Measurements from ENCODE around the gene IQSEC1. TPM values are rescaled to one million over a fixed set of nuclear protein-coding genes. Genes with fewer than 3 reads are reported as not detected.

The IQSEC1 gene
- total and polyA plus RNA-seq, 2 experiments from 2014 or later = 8.0 to 51.9 TPM

DNA sequence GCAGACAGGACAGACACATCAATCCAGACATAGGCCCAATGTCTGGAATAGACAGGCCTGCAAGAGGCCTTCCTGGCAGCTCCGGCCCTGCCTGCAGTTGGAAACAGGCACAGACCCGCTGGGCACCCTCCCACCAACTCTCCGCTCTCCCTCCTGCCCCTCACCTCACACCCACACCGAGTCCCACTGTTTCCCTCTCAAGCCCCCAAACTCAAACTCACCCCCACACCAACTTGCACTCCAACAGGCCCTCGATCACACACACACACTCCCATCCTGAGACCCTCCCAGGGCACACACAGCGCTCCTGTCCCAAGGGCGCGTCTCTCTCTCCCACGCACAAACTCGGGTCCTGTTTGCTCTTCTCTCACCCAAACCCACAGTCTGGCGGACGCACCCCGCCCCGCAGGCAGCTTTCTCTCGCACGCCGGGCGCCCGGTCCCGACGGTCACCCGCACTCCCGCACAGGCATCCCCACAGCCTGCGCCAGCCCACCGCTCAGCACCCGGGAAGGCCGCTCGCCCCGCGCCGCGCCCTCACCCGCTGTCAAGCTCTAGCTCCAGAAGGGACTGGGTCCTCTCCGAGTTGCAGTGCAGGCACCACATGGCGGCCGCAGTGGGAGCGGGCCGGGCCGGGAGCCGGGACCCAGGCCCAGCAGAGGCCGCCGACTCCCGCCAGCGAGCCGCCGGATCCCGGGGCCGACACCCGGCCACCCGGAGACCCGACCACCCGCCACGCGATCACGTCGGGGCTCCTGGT is 106.2 kb downstream of the IQSEC1 start:
- TF ChIP-seq, protein P1, sequence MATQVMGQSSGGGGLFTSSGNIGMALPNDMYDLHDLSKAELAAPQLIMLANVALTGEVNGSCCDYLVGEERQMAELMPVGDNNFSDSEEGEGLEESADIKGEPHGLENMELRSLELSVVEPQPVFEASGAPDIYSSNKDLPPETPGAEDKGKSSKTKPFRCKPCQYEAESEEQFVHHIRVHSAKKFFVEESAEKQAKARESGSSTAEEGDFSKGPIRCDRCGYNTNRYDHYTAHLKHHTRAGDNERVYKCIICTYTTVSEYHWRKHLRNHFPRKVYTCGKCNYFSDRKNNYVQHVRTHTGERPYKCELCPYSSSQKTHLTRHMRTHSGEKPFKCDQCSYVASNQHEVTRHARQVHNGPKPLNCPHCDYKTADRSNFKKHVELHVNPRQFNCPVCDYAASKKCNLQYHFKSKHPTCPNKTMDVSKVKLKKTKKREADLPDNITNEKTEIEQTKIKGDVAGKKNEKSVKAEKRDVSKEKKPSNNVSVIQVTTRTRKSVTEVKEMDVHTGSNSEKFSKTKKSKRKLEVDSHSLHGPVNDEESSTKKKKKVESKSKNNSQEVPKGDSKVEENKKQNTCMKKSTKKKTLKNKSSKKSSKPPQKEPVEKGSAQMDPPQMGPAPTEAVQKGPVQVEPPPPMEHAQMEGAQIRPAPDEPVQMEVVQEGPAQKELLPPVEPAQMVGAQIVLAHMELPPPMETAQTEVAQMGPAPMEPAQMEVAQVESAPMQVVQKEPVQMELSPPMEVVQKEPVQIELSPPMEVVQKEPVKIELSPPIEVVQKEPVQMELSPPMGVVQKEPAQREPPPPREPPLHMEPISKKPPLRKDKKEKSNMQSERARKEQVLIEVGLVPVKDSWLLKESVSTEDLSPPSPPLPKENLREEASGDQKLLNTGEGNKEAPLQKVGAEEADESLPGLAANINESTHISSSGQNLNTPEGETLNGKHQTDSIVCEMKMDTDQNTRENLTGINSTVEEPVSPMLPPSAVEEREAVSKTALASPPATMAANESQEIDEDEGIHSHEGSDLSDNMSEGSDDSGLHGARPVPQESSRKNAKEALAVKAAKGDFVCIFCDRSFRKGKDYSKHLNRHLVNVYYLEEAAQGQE (IDR thresholded peaks at IDR 0.05; ENCODE audit: unreplicated experiment) = no peak
- TF ChIP-seq STAT1 (IDR thresholded peaks at IDR 0.05; ENCODE audit: unreplicated experiment) (no peak), JUNB (IDR thresholded peaks at IDR 0.05; ENCODE audit: unreplicated experiment) (no peak), NANOG (IDR thresholded peaks at IDR 0.05; ENCODE audit: borderline replicate concordance) (no peak), EZH2phosphoT487 (IDR thresholded peaks at IDR 0.05; ENCODE audit: unreplicated experiment) (no peak), EZH2 (IDR thresholded peaks at IDR 0.05; ENCODE audit: low read depth, unreplicated experiment) (no peak), CREB1 (CRISPR knock-in tag; IDR thresholded peaks at IDR 0.05; ENCODE audit: low read depth) (no peak), ZNF331 (CRISPR knock-in tag; IDR thresholded peaks at IDR 0.05; ENCODE audit: low read depth) (no peak), ZNF114 (CRISPR knock-in tag; IDR thresholded peaks at IDR 0.05) (no peak), POLR2AphosphoS5 (IDR thresholded peaks at IDR 0.05; ENCODE audit: low read depth) (no peak)
- TF ChIP-seq, protein P2, sequence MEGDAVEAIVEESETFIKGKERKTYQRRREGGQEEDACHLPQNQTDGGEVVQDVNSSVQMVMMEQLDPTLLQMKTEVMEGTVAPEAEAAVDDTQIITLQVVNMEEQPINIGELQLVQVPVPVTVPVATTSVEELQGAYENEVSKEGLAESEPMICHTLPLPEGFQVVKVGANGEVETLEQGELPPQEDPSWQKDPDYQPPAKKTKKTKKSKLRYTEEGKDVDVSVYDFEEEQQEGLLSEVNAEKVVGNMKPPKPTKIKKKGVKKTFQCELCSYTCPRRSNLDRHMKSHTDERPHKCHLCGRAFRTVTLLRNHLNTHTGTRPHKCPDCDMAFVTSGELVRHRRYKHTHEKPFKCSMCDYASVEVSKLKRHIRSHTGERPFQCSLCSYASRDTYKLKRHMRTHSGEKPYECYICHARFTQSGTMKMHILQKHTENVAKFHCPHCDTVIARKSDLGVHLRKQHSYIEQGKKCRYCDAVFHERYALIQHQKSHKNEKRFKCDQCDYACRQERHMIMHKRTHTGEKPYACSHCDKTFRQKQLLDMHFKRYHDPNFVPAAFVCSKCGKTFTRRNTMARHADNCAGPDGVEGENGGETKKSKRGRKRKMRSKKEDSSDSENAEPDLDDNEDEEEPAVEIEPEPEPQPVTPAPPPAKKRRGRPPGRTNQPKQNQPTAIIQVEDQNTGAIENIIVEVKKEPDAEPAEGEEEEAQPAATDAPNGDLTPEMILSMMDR (conservative IDR thresholded peaks at IDR 0.05; ENCODE audit: low read depth in 2 of 2) = no peak
- TF ChIP-seq, protein P3, sequence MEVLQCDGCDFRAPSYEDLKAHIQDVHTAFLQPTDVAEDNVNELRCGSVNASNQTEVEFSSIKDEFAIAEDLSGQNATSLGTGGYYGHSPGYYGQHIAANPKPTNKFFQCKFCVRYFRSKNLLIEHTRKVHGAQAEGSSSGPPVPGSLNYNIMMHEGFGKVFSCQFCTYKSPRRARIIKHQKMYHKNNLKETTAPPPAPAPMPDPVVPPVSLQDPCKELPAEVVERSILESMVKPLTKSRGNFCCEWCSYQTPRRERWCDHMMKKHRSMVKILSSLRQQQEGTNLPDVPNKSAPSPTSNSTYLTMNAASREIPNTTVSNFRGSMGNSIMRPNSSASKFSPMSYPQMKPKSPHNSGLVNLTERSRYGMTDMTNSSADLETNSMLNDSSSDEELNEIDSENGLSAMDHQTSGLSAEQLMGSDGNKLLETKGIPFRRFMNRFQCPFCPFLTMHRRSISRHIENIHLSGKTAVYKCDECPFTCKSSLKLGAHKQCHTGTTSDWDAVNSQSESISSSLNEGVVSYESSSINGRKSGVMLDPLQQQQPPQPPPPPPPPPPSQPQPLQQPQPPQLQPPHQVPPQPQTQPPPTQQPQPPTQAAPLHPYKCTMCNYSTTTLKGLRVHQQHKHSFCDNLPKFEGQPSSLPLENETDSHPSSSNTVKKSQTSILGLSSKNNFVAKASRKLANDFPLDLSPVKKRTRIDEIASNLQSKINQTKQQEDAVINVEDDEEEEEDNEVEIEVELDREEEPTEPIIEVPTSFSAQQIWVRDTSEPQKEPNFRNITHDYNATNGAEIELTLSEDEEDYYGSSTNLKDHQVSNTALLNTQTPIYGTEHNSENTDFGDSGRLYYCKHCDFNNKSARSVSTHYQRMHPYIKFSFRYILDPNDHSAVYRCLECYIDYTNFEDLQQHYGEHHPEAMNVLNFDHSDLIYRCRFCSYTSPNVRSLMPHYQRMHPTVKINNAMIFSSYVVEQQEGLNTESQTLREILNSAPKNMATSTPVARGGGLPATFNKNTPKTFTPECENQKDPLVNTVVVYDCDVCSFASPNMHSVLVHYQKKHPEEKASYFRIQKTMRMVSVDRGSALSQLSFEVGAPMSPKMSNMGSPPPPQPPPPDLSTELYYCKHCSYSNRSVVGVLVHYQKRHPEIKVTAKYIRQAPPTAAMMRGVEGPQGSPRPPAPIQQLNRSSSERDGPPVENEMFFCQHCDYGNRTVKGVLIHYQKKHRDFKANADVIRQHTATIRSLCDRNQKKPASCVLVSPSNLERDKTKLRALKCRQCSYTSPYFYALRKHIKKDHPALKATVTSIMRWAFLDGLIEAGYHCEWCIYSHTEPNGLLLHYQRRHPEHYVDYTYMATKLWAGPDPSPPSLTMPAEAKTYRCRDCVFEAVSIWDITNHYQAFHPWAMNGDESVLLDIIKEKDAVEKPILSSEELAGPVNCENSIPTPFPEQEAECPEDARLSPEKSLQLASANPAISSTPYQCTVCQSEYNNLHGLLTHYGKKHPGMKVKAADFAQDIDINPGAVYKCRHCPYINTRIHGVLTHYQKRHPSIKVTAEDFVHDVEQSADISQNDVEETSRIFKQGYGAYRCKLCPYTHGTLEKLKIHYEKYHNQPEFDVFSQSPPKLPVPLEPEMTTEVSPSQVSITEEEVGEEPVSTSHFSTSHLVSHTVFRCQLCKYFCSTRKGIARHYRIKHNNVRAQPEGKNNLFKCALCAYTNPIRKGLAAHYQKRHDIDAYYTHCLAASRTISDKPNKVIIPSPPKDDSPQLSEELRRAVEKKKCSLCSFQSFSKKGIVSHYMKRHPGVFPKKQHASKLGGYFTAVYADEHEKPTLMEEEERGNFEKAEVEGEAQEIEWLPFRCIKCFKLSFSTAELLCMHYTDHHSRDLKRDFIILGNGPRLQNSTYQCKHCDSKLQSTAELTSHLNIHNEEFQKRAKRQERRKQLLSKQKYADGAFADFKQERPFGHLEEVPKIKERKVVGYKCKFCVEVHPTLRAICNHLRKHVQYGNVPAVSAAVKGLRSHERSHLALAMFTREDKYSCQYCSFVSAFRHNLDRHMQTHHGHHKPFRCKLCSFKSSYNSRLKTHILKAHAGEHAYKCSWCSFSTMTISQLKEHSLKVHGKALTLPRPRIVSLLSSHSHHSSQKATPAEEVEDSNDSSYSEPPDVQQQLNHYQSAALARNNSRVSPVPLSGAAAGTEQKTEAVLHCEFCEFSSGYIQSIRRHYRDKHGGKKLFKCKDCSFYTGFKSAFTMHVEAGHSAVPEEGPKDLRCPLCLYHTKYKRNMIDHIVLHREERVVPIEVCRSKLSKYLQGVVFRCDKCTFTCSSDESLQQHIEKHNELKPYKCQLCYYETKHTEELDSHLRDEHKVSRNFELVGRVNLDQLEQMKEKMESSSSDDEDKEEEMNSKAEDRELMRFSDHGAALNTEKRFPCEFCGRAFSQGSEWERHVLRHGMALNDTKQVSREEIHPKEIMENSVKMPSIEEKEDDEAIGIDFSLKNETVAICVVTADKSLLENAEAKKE (CRISPR knock-in tag; IDR thresholded peaks at IDR 0.05) = no peak
- TF ChIP-seq, protein P4, sequence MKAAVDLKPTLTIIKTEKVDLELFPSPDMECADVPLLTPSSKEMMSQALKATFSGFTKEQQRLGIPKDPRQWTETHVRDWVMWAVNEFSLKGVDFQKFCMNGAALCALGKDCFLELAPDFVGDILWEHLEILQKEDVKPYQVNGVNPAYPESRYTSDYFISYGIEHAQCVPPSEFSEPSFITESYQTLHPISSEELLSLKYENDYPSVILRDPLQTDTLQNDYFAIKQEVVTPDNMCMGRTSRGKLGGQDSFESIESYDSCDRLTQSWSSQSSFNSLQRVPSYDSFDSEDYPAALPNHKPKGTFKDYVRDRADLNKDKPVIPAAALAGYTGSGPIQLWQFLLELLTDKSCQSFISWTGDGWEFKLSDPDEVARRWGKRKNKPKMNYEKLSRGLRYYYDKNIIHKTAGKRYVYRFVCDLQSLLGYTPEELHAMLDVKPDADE (IDR thresholded peaks at IDR 0.05) = no peak
- Histone ChIP-seq H3K79me2 (replicated peaks; ENCODE audit: insufficient read depth) (peaks cover 49% of the 10 kb centered on the region), H3K4me2 (peak overlapping the region; percentile 95), H4K20me1 (replicated peaks; ENCODE audit: insufficient read depth) (no peaks in the 10 kb centered on the region; the same call in 1 of the 2 replicates), H3K4me3 (peak overlapping the region; percentile 89), H3K4me1 (ENCODE audit: insufficient read depth) (peaks cover 14% of the 10 kb centered on the region; the same call in 1 of the 2 replicates), H3K27me3 (ENCODE audit: insufficient read depth) (0 out of 2 replicates have a peak, but pooled peaks cover 2% of the 10 kb centered on the region), H3K9me2 (ENCODE audit: insufficient read depth) (no peaks in the 10 kb centered on the region), H2AFZ (peak overlapping the region; percentile 69), H3K36me3 (ENCODE audit: insufficient read depth) (no peaks in the 10 kb centered on the region), H3K27ac (ENCODE audit: low read depth) (no peak overlapping the region), H3F3A (replicated peaks; ENCODE audit: low read depth) (no peaks in the 10 kb centered on the region)
- H3K4me3 Mint-ChIP-seq = peak overlapping the region; percentile 85
- H3K27me3 Mint-ChIP-seq (ENCODE audit: insufficient read depth, low read depth, poor library complexity) = peaks cover 34% of the 10 kb centered on the region
- peaks cover 35% of the 10 kb centered on the region for H3K4me1 Mint-ChIP-seq
- no peaks in the 10 kb centered on the region for H3K9me3 Mint-ChIP-seq
- no peaks in the 10 kb centered on the region for H3K36me3 Mint-ChIP-seq (ENCODE audit: low read depth)
- DNase-seq (ENCODE audit: low spot score) (peak; percentile 56), ATAC-seq (peak; percentile 67)
- no peak overlapping the region; the same call in 1 of the 2 replicates for H3K27ac Mint-ChIP-seq
